Stimulated activated effector memory CD8-positive, alpha-beta T cell treated with anti-CD3 and anti-CD28 coated beads, Interleukin-12 subunit alpha, Interleukin-12 subunit beta, amount 100 ng/mL, for 72 hours (primary cell): ENCODE data around the gene STRIP1.
A peak's percentile ranks its signal among the peaks of the same experiment; 100 is the strongest.
"Not testable (repeated sequence)": the region's sequence is repeated elsewhere in the genome, so short reads cannot be mapped to it uniquely, and the experiment has no call there.

Experiments
- ATAC-seq: fragments of 150-1000 bp; cut with Tn5 transposase; 2 replicates; pipeline ENCODE4 v1.10.0; 2021
- DNase-seq, 2 donors: peaks; one replicate each; pipeline ENCODE4 v3.0.0; 2021 to 2022; ENCODE audit warnings: low spot score in 2 of 2
- H3K27ac Mint-ChIP-seq: one replicate; pipeline ENCODE4 v1.8.0; 2022; ENCODE audit warnings: mild to moderate bottlenecking, mixed read lengths
- H3K36me3 Mint-ChIP-seq: one replicate; pipeline ENCODE4 v1.8.0; 2022; ENCODE audit warnings: mild to moderate bottlenecking, mixed read lengths
- H3K4me1 Mint-ChIP-seq: one replicate; pipeline ENCODE4 v1.8.0; 2022; ENCODE audit warnings: mixed read lengths
- H3K4me3 Mint-ChIP-seq: one replicate; pipeline ENCODE4 v1.8.0; 2022; ENCODE audit warnings: mild to moderate bottlenecking, mixed read lengths
- H3K9me3 Mint-ChIP-seq: one replicate; pipeline ENCODE4 v1.8.0; 2022; ENCODE audit warnings: mixed read lengths

Gene STRIP1

GRCh38 chr1:110067893-110068645 lies 33.6 kb downstream of the STRIP1 start:
- Mint-ChIP-seq H3K9me3 (no peaks in the 10 kb centered on the region), H3K36me3 (no peaks in the 10 kb centered on the region), H3K27ac (no peak overlapping the region), H3K4me3 (peak overlapping the region; percentile 65), H3K4me1 (peaks cover 15% of the 10 kb centered on the region)
- DNase-seq (no peak), ATAC-seq (no peak)

GRCh38 chr1:110068646-110069403 lies 34.4 kb downstream of the STRIP1 start:
- H3K27ac Mint-ChIP-seq: no peak overlapping the region
- ATAC-seq (peak; percentile 33), DNase-seq (no peak)
- peak overlapping the region; percentile 65 for H3K4me3 Mint-ChIP-seq
- no peaks in the 10 kb centered on the region for H3K36me3 Mint-ChIP-seq
- peaks cover 15% of the 10 kb centered on the region for H3K4me1 Mint-ChIP-seq
- H3K9me3 Mint-ChIP-seq: no peaks in the 10 kb centered on the region

- no peak for DNase-seq
- H3K4me1 Mint-ChIP-seq: peaks cover 15% of the 10 kb centered on the region
- H3K9me3 Mint-ChIP-seq: no peaks in the 10 kb centered on the region
- peak; percentile 24 for ATAC-seq
- peak overlapping the region; percentile 65 for H3K4me3 Mint-ChIP-seq
- no peaks in the 10 kb centered on the region for H3K36me3 Mint-ChIP-seq
- H3K27ac Mint-ChIP-seq: no peak overlapping the region
Observed at GRCh38 chr1:110069404-110070281, 35.2 kb downstream of the STRIP1 start.

GRCh38 chr1:110070282-110070669 lies 35.9 kb downstream of the STRIP1 start:
- no peak for DNase-seq
- Mint-ChIP-seq H3K27ac (no peak overlapping the region), H3K36me3 (no peaks in the 10 kb centered on the region), H3K4me1 (peaks cover 15% of the 10 kb centered on the region), H3K9me3 (no peaks in the 10 kb centered on the region), H3K4me3 (peak overlapping the region; percentile 65)
- ATAC-seq: no peak

- H3K36me3 Mint-ChIP-seq: no peaks in the 10 kb centered on the region
- peak within 1 kb of the TSS; percentile 65 for H3K4me3 Mint-ChIP-seq
- no peak within 1 kb of the TSS for H3K27ac Mint-ChIP-seq
- H3K4me1 Mint-ChIP-seq: peaks cover 15% of the 10 kb centered on the region
- ATAC-seq (no peak), DNase-seq (no peak)
- H3K9me3 Mint-ChIP-seq: no peaks in the 10 kb centered on the region
Observed at GRCh38 chr1:110070671-110071242, 36.3 kb downstream of the STRIP1 start, which contains the start of gene ALX3. Gene ALX3, minus strand, starts transcription at chr1:110070672. Its CDS starts 60 bp downstream, at chr1:110070612.

GRCh38 chr1:110074166-110074565 lies 39.7 kb downstream of the STRIP1 start:
- Mint-ChIP-seq H3K27ac (no peak overlapping the region), H3K9me3 (no peaks in the 10 kb centered on the region)

GRCh38 chr1:110076789-110077500 lies 42.5 kb downstream of the STRIP1 start:
- Mint-ChIP-seq H3K4me1 (no peaks in the 10 kb centered on the region), H3K27ac (no peak overlapping the region), H3K9me3 (no peaks in the 10 kb centered on the region), H3K36me3 (no peaks in the 10 kb centered on the region), H3K4me3 (no peak overlapping the region)
- ATAC-seq (no peak), DNase-seq (no peak)

More at GRCh38 chr1:110074166-110074565, 39.7 kb downstream of the STRIP1 start:
- no peak overlapping the region for H3K4me3 Mint-ChIP-seq
- ATAC-seq (no peak), DNase-seq (no peak)
- no peaks in the 10 kb centered on the region for H3K36me3 Mint-ChIP-seq
- H3K4me1 Mint-ChIP-seq: peaks cover 6% of the 10 kb centered on the region

GRCh38 chr1:110079995-110080394 lies 45.6 kb downstream of the STRIP1 start:
- H3K9me3 Mint-ChIP-seq, ATAC-seq, H3K36me3 Mint-ChIP-seq, H3K27ac Mint-ChIP-seq, DNase-seq, H3K4me3 Mint-ChIP-seq: not testable (repeated sequence)
- peaks cover 13% of the 10 kb centered on the region for H3K4me1 Mint-ChIP-seq

GRCh38 chr1:110081061-110081460 lies 46.6 kb downstream of the STRIP1 start:
- H3K4me3 Mint-ChIP-seq: no peak overlapping the region
- H3K36me3 Mint-ChIP-seq: no peaks in the 10 kb centered on the region
- no peak for DNase-seq
- no peak overlapping the region for H3K27ac Mint-ChIP-seq
- ATAC-seq: no peak
- no peaks in the 10 kb centered on the region for H3K9me3 Mint-ChIP-seq
- peaks cover 18% of the 10 kb centered on the region for H3K4me1 Mint-ChIP-seq

GRCh38 chr1:110082477-110082876 lies 48.1 kb downstream of the STRIP1 start:
- Mint-ChIP-seq H3K36me3 (no peaks in the 10 kb centered on the region), H3K9me3 (no peaks in the 10 kb centered on the region), H3K27ac (no peak overlapping the region), H3K4me3 (no peak overlapping the region), H3K4me1 (peaks cover 27% of the 10 kb centered on the region)
- ATAC-seq (no peak), DNase-seq (no peak)

GRCh38 chr1:110083061-110083865 lies 48.8 kb downstream of the STRIP1 start:
- peaks cover 33% of the 10 kb centered on the region for H3K4me1 Mint-ChIP-seq
- H3K36me3 Mint-ChIP-seq: no peaks in the 10 kb centered on the region
- no peaks in the 10 kb centered on the region for H3K9me3 Mint-ChIP-seq
- DNase-seq (no peak), ATAC-seq (no peak)
- peak overlapping the region; percentile 65 for H3K27ac Mint-ChIP-seq
- peak overlapping the region; percentile 81 for H3K4me3 Mint-ChIP-seq

GRCh38 chr1:110083866-110084226 lies 49.4 kb downstream of the STRIP1 start:
- Mint-ChIP-seq H3K4me1 (peaks cover 35% of the 10 kb centered on the region), H3K36me3 (no peaks in the 10 kb centered on the region), H3K4me3 (peak overlapping the region; percentile 81), H3K27ac (peak overlapping the region; percentile 65), H3K9me3 (no peaks in the 10 kb centered on the region)
- DNase-seq (no peak), ATAC-seq (no peak)

- Mint-ChIP-seq H3K4me1 (peaks cover 35% of the 10 kb centered on the region), H3K4me3 (peak overlapping the region; percentile 81), H3K9me3 (no peaks in the 10 kb centered on the region), H3K36me3 (no peaks in the 10 kb centered on the region), H3K27ac (peak overlapping the region; percentile 65)
- peak; percentile 80 for ATAC-seq
- peak in 1 of 2 donors; percentile 72 for DNase-seq
Observed at GRCh38 chr1:110084227-110085078, 50.0 kb downstream of the STRIP1 start.
